GM18858 (cell line): ENCODE data around the gene TDP2.

Source experiments
- ATAC-seq: cut with Tn5 transposase; IDR thresholded peaks from one replicate; pipeline ENCODE4 v1.9.1; 2021; ENCODE audit not compliant: unreplicated experiment

TDP2 gene

DNA sequence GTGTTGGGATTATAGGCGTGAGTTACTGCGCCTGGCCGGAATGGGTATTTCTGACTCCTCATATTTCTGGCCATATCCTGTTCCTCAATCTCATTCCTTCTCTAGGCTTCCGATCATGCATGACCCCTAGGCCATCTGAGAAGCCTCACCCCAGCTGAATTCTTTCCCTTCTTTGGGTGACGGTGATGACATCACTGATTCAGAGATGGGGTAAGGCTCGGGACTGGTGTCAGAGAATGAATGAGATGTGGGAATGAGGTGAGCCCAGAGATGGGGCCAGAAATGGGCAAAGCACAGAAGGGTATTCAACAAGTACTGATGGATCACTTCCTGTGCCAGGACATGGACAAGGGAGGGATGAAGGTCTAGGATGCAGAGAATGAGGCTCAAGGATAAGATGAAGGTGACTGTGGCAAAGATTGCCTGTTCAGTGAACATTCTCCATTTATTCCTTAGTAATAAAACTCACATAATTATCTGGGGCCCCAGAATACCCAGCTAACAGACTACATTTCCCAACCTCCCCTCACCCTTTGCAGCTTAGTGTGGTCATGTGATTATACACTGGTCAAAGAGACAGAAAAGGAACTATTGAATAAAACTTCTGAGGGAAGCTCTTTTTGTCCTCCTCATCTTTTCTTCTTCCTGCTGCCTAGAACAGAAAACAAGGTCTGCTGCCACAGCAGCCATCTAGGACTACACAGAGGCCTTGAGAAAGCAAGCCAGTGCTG is 60.3 kb downstream of the TDP2 start:
- ATAC-seq = no peak

DNA sequence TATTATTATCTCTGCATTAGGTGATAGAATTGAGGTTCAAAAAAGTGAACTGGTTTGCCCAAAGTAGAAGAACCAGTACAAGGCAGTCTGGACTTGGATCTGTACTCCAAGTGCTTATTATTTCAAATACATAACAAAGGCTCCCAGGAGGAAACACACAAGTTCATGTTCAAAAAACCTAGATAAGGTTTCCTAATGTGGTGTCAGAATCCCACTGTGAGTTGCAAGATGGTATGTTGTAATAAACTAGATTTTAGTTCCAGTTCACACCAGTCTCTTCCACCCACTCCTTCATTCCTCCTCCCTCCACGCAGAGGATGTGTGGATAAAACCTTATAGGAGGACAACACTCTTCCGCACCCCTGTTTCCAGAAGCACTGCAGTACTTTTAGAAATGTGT is 63.5 kb downstream of the TDP2 start:
- no peak for ATAC-seq

DNA sequence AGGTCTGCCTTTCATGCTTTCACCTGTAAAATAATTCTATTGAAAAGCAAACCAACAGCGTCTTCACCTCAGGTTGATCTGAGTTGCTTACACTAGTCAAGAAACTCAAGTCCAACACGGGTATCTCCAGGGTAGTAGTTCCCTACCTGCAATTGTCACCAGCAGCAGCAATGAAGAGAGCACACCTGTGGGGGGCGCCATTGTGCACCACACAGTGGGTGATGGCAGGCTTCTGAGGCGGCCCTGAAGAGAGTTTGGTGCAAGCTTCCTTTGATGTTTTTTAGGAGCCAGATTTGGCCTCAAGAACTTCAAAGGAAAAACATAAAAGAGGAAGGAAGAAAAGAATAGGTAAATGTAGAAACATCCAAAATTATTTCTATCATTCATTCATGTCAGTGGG is 65.8 kb downstream of the TDP2 start:
- ATAC-seq = no peak
